Measurements from ENCODE around the gene MYOC.
"Not testable (repeated sequence)": the region's sequence is repeated elsewhere in the genome, so short reads cannot be mapped to it uniquely, and the experiment has no call there.

The MYOC gene

DNA sequence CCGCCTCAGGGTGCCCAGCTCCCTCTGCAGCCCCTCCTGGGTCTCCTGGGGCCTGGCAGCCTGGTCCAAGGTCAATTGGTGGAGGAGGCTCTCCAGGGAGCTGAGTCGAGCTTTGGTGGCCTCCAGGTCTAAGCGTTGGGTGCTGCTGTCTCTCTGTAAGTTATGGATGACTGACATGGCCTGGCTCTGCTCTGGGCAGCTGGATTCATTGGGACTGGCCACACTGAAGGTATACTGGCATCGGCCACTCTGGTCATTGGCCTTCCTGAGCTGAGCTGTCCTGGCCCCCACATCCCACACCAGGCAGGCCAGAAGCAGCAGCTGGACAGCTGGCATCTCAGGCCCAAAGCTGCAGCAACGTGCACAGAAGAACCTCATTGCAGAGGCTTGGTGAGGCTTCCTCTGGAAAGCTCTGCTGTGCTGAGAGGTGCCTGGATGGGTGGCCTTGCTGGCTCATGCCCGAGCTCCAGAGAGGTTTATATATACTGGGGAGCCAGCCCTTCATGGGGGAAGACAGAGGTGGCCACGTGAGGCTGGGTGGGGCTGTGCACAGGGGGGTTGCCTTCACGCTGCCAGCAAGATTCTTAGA is at the start of gene MYOC:
Gene MYOC (minus strand): TSS at position 455 of the 589 bp plus-strand sequence. CDS start 77 bp downstream, at position 378.
- no peak for DNase-seq (ENCODE audit: low spot score)

DNA sequence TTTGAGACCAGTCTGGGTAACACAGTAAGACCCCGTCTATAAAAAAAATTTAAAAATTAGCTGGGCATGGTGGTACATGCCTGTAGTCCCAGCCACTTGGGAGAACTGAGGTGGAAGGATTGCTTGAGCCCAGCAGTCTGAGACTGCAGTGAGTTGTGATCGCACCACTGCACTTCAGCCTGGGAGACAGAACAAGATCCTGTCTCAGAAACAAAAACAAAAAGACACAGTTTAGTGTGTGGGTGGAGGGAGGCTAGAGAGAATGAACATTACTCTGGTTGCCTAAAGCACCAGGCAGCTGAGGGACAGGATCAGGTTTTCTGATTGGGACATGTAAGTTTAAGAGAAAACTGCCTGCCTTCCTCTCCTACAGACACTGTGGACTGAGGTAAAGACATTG is 47.0 kb upstream of the MYOC start:
- no peak for DNase-seq (ENCODE audit: low spot score)

DNA sequence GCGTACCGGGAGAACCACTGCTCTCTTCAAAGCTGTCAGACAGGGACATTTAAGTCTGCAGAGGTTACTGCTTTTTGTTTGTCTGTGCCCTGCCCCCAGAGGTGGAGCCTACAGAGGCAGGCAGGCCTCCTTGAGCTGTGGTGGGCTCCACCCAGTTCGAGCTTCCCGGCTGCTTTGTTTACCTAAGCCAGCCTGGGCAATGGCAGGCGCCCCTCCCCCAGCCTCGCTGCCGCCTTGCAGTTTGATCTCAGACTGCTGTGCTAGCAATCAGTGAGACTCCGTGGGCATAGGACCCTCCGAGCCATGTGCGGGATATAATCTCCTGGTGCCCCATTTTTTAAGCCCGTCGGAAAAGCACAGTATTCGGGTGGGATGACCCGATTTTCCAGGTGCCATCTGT is 43.3 kb upstream of the MYOC start:
- not testable (repeated sequence) for DNase-seq (ENCODE audit: low spot score)

DNA sequence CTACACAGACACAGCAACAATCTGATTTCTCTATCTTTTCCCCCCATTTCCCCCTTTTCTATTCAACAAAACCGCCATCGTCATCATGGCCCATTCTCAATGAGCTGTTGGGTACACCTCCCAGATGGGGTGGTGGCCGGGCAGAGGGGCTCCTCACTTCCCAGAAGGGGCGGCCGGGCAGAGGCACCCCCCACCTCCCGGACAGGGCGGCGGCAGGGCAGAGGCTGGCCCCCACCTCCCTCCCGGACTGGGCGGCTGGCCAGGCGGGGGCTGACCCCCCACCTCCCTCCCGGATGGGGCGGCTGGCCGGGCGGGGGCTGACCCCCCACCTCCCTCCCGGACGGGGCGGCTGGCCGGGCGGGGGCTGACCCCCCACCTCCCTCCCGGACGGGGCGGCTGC is 41.1 kb upstream of the MYOC start:
- DNase-seq (ENCODE audit: low spot score) = not testable (repeated sequence)

DNA sequence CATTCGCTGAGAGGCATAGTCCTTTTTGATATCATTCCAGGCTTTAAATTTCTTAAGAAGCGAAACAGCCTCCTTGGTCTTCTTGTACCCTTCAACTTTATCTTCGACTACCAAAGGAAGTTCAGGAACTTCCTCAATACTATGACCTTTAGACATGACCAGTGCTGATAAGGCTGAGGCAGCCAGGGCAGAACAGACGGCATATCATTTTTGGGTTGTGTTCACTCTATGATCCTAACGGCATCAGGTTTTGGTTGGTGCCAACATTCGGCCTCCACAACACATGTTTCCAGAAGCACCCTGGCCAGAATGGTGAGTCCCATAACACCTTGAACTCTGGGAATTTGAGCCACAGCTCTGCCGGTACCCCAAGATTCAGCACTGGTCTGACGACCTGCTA is 31.4 kb upstream of the MYOC start:
- no peak for DNase-seq (ENCODE audit: low spot score)

DNA sequence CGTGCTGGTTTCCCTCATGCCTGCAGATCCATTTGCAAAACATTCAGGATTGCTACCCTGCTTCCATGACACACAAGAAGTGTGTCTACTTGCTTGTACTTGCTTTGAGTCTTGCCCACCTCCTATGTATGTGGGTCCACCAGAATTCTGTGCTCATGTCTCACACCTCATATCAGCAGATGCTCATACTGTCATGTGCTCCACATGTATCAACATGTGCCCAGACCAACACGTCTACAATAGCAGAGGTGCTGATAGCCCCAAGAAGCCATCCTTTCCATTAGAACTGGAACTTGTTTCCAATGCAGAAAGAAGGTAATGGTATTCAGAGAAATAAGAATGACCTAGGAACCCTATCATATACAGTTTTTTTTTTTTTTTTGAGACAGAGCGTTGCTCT is 27.9 kb upstream of the MYOC start:
- DNase-seq (ENCODE audit: low spot score) = no peak

DNA sequence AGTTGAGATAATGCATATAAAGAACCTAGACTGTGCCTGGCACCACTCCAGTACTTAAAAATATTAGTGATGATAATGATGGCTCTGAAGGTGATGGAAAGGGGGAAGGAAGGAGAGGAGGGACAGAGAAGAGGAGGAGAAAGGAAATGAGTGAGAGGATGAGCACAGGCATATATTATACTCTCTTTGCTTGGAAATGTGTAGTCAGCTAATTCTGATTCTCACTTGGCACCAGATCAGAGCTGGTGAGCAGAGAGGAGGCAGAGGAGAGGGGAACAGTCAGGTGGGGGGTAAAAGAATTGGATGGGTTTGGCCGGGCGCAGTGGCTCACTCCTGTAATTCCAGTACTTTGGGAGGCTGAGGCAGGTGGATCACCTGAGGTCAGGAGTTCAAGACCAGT is 24.3 kb upstream of the MYOC start:
- DNase-seq (ENCODE audit: low spot score) = no peak

DNA sequence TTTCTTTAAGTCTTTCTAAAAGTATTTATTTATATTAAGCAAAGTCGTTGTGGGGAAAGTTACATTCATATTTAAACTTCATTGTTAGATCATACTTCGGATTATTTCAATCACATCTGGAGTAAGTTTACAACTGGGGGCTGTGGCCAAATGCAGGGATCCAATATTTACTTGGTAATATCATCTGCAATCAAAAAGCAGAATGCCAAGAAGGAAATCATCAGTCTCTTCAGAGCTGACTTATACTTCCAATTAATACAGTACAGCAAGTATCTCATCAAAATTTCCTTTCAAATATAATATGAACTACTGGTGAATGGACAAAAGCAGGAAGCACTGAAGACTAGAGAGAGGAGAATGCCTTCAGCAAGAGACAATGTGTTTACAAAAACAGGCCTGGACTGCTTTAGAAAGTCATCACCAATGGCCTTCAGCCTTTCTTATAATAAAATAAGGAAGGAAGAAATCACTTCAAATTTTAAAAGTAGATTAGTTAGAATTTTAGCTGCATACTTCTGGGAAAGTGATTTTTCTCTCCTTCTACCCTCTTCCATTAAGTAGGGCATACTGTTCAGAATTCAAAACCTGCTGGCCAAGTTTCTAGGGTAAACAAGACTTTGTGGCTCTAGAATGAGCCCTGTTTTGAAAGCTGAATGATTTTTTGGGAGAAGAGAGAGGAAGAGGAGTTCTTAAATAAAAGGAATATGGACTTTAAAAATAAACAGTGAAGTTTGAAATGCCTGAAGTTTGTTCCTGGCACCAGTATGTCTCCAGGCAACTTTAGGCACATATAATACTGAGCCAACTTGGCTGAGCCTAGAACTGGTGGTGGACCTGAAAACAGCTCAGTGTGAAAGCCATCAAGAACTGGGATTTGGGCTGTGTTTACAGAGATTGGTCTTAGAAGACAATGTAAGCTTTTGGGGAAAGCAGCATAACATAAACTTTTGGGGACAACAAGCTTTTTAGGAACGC is 22.2 kb upstream of the MYOC start:
- no peak for DNase-seq (ENCODE audit: low spot score)

DNA sequence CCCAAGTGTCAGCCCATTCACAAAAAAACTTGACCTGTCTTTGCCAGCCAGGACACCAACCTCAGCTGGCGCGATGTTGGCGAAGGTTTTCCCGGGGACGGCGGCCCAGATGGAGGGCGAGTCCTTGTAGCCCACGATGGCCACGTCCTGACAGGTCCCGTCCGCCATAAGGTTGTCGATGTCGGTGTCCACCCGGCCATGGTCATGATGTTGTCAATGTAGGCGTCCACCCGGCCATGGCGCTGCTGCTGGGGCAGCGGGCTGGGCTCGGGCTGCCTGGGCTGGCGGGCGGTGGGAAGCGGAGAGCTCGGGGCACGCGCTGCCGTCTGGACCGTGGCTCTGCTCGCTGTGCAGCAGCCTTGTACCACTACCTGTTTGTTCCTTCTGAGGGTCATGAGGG is 18.3 kb upstream of the MYOC start:
- DNase-seq (ENCODE audit: low spot score) = no peak

DNA sequence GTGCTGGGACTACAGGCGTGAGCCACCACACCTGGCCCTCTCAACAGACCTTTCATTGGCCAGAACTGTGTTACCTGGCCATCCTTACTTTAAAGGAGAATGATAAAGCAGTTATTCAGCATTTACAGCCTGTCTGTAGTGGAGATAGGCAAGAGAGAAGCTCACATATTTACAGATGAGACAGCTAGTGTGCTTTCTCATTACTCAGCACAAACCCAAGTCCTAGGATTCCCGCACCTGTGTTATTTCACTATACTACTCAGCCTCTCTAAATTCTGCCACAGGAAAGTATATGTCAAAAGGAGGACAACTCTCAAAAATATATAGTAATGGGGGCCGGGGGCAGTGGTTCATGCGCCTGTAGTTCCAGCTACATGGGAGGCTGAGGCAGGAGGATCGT is 15.9 kb upstream of the MYOC start:
- no peak for DNase-seq (ENCODE audit: low spot score)

DNA sequence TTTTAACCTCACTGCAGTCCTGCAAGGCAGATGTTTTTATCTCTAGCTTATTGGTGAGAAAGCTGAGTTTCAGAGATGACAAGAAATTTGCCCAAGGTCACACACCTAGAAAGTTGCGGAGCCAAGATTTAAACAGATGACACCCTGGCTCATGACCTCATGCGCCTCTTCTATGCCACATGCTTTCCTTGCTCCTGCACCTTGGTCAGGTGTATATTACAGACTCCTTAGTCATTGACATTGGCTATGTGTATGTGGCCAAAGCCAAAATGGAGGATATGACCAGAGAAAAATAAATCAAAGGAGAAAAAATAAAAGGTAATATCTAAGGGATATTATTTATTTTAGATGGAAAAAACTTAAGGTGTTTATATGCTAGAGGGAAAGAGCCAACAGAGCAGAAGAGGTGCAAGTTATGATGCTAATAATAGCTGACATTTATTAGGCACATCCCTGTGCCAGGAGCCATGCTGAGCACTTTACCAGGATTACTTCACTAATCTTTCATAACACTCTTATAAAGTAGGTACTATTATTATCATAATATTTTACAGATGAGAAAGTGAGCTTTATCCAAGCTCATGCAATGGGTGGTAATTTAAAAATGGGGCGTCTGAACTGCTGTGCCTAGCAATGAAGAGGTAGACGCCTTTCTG is 13.8 kb upstream of the MYOC start:
- DNase-seq (ENCODE audit: low spot score) = no peak

DNA sequence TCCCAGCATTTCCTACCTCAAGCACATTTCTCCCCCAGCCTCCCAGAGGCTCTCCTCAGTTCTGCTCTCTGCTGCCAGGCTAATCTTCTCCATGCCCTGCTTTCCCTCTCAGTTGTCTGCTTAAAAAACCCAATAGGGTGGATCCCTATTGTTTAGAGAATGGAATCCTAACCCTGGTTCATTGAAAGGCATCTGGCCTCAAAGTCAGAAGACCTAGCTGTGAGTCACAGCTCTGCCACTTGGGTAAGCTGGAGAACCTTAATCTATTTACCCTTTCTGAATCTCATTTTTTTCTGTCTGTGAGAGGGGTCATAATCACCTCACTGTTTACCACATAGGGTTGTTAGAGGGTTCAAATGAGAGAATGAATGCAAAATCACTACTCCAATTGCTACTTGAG is 12.5 kb upstream of the MYOC start:
- DNase-seq (ENCODE audit: low spot score) = no peak

DNA sequence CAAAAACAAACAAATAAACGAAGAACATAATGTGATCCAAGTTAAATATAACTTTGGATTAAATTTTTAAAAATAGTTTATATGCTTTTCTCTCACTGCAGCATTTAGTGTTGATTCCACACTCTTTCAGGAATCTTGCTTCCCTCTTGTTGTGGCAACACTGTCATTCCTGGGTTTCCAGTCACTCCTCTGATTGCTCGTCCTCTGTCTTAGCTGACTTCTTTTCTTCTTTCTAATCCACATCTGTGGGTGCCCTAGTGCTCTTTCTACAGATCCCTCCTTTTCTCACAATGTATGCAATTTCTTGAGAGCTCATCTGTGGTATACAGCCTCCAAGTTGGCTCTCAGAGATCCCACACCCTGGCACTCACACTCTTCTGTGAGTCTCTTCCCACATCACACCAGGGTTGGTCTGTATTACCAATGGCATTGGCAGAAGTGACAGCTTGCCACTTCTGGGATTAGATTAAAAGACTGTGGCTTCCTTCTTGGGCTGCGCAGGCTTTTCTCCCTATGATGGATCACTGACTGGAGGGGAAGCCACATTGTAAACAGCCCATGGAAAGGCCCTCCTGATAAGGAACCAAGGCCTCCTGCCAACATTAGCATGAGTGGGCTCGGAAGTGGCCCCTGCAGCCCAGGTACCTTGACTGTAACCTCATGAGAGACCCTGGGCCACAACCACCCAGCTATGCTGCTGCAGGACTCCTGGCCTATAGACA is 11.5 kb upstream of the MYOC start:
- no peak for DNase-seq (ENCODE audit: low spot score)

DNA sequence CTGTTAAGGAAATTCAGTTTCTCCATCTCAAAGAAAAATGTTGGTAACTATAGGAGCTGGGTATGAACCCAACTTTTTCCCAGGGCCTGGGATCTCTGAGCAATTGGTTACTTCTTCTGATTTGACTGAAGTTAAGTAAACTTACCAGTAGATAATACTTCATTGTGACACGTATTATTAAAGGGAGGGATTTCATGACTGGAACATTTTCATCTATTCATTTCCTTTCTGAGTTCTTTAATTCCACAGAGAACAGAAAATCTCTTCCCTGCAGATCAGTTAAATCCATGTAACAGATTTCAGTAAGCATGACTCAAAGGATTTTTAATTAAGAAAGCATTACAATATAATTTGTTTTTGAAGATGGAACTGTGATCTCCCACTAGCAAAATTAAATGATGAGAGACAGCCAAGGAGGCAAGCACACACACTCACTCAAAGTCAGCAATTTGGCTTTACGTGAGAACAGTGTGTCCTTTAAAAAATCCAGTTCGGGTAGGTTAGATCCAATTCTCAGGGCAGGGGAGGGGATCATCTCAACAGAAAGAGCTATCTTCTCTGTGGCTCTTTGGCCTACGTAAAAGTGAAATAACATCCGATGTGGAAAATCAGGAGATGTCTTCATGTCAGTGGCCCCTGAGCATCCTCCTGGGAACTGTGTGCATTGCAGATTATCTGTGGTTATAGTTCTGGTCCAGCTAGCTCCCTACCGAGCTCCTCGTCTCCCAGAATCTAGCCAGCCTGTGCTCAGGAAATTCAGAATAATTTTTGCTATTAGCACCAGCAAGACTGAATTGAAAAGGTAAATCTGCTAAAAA is 10.8 kb upstream of the MYOC start:
- DNase-seq (ENCODE audit: low spot score) = no peak

DNA sequence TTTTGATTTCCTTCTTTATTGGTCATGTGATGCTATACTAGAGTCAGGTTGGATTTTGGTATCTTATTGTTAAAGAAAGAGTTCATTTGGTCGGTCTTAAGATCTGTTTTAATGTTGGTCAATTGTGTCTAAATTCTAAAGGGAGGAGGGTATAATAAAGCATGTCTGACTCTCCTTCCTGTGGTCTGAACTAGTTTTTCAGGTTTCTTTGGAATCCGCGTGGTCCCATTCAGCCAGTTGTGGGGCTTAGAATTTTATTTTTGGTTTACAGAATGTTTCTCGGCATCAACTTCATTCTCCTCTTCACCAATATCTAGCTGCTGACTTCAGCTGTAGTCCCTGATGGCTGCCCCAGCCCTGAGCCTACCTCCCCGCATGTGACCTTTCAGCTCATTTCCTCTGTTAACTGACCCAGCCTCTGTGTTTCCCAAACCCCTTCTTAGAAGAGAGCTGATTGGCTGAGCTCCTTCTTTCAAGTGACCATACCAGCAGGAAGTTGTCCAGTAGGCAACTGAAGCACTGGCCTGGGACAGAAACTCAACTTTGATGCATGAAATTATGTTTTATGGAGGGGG is 8.7 kb upstream of the MYOC start:
- DNase-seq (ENCODE audit: low spot score) = no peak

DNA sequence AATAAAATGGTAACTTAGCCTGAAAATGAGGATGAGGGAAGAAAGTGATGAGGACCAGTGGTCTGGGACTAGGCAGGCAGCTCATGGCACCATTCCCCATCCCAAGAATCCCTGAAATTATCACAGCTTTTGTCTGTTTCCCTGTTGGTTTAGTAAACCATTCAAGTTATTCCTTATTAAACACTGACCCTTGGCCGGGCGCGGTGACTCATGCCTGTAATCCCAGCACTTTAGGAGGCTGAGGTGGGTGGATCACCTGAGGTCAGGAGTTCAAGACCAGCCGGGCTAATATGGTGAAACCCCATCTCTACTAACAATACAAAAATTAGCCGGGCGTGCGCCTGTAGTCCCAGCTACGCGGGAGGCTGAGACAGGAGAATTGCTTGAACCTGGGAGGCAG is 3.7 kb upstream of the MYOC start:
- DNase-seq (ENCODE audit: low spot score) = not testable (repeated sequence)

DNA sequence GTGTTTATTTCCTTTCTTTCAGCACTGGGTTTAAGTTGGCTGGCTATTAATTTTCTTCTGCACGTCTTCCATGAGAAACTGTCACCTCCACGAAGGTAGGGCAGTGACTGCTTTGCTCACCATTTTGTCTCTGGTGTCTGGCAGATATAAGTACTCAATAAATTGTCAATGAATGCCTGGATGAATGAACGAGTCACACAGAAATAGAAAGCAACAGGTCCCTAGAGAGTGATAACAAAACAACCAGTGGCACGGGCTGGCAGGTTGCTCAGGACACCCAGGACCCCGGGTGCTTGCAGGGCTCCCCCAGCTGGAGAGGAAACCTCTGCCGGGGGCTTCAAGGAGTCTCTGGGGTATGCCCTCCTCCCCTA is 3.2 kb upstream of the MYOC start:
- DNase-seq (ENCODE audit: low spot score) = no peak

DNA sequence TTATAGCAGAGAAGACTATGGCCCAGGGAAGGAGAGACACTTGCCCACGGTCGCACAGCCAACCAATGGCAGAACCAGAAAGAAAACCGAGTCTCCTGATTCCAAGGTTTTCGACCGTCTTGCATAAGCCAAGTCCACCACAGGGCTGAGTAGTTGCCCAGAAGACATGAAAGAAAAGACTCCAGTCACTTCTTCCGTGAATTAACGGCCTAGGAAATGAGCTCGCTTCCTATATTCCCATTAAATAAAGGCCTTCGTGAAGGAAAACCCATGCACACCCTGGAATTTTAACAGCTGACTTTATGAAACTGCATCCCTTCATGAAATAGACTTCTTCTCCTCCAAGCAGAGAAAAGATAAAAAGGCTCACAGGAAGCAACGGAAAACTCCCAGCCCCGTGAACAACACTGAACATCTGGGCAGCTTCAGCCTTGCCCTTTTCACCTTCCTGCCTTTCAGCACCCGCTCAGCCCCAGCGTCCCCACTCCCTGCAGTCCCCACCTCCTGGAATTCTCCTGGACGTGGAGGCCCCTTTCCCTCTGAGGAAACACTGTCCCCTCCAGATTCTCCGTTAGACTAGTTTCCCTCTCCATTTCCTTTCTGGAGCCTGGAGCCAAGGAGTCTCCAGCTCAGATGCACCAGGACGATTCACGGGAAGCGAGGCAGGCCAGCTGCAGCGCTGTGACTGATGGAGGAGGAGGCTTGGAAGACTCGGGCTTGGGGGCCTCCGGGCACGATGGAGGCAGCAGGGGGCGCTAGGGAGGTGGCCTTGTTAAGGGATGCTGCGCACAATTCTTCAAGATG is 2.7 kb upstream of the MYOC start:
- DNase-seq (ENCODE audit: low spot score) = no peak

DNA sequence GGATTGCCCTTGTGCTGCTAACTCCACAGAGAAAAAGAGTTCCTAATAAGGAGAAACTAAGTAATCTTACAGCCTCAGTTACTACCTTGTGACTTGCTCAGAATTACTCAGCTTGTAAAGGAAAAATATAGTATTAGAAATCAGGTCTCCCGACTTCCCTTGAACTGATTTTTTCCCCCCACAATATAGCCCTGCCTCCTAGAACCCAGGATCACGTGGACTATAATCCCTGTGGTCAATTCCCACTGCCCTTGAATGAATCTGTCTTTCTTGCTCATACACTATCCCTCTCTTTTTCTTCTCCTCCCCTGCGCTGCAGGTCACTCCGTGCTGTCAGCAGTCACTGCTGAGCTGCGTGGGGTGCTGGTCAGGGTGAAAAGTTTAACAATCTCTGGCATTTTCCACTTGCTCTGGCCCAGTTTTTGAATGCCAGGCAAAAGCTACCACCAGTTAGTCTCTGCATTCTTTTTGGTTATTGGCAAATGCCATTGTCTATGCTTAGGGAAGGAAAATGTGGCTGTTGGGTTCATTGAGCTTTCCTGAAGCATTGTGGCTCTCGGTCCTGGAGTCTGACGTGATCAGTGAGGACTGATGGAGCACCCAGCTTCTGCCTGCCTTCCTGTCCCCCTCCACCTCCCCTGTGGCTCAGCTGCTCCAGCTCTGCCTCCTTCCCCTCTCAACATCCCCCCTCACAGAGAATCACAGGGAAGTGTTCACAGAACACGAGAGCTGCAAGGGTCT is 1.9 kb upstream of the MYOC start:
- DNase-seq (ENCODE audit: low spot score) = no peak

DNA sequence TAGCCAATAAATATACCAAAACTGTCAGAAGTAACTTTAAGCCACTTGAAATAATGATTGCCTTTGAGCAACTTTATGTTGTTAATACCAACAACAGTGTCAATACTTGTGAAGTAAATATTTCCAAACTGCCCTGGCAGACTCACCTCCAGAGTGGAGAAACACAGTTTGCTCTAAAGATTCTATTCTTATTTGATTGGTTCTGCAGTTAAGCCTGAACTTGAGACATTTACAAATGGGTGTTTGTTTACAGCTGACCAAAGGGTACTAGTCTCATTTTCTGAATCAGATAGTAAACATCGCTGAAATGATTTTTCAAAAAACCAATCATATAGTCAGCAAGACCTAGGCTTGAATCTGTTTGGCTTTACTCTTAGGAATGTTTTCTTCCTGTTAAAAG is 1.3 kb upstream of the MYOC start:
- DNase-seq (ENCODE audit: low spot score) = no peak

All from RKO (cell line).